SK-N-SH treated with all-trans-retinoic acid at 6 μM for 48 hours (cell line): ENCODE measurements around the gene RAB5B.

ENCODE experiments used
- CREB5 ChIP-seq: fragments of 250-450 bp; sonication (Bioruptor Pico); IDR thresholded peaks from 2 replicates; pipeline ENCODE4 v1.5.1; 2020; ENCODE audit warnings: low read depth, mild to moderate bottlenecking, moderate library complexity
- RARB ChIP-seq: fragments of 250-450 bp; sonication (Bioruptor Pico); IDR thresholded peaks from 2 replicates; pipeline ENCODE4 v1.8.0; 2021; ENCODE audit warnings: mild to moderate bottlenecking, moderate library complexity
- SNAI2 ChIP-seq: fragments of 250-450 bp; sonication (Bioruptor Pico); IDR thresholded peaks from 2 replicates; pipeline ENCODE4 v1.5.0; 2020; ENCODE audit warnings: mild to moderate bottlenecking, moderate library complexity
- TOX ChIP-seq: fragments of 250-450 bp; sonication (Bioruptor Pico); IDR thresholded peaks from 2 replicates; pipeline ENCODE4 v1.8.0; 2021; ENCODE audit warnings: mild to moderate bottlenecking, moderate library complexity, borderline replicate concordance
- TSHZ2 ChIP-seq: fragments of 250-450 bp; sonication (Bioruptor Pico); IDR thresholded peaks from 2 replicates; pipeline ENCODE4 v1.5.0; 2020; ENCODE audit warnings: mild to moderate bottlenecking, moderate library complexity
- TF ChIP-seq, protein P1 (sequence below): fragments of 250-450 bp; sonication (Bioruptor Pico); IDR thresholded peaks from 2 replicates; pipeline ENCODE4 v1.8.0; 2020; ENCODE audit warnings: mild to moderate bottlenecking, moderate library complexity, borderline replicate concordance

DNA sequence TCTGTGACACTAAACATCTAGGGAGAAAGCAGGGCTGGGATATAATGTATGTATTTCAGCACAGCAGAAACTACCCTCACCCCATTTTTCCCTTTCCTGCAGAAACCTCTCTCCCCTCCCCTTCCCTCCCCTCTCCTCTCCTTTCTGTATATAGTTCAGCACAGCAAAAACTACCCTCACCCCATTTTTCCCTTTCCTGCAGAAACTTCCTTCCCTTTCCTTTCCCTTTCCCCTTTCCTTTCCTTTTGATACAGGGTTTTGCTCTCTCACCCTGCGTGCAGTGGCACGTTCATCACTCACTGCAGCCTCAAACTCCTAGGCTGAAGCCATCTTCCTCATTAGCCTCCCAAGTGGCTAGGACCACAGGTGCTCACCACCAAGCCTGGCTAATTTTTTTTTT lies 10.1 kb upstream of the RAB5B start:
- TF ChIP-seq CREB5 (no peak), SNAI2 (no peak), TSHZ2 (no peak), TOX (CRISPR knock-in tag) (no peak), RARB (no peak)
- TF ChIP-seq, protein P1, sequence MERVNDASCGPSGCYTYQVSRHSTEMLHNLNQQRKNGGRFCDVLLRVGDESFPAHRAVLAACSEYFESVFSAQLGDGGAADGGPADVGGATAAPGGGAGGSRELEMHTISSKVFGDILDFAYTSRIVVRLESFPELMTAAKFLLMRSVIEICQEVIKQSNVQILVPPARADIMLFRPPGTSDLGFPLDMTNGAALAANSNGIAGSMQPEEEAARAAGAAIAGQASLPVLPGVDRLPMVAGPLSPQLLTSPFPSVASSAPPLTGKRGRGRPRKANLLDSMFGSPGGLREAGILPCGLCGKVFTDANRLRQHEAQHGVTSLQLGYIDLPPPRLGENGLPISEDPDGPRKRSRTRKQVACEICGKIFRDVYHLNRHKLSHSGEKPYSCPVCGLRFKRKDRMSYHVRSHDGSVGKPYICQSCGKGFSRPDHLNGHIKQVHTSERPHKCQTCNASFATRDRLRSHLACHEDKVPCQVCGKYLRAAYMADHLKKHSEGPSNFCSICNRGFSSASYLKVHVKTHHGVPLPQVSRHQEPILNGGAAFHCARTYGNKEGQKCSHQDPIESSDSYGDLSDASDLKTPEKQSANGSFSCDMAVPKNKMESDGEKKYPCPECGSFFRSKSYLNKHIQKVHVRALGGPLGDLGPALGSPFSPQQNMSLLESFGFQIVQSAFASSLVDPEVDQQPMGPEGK (CRISPR knock-in tag): no peak
